CD8-positive, alpha-beta memory T cell (primary cell): ENCODE data around the gene AEBP1. TPM values are rescaled to one million over a fixed set of nuclear protein-coding genes. Genes with fewer than 3 reads are reported as not detected.

ENCODE experiments used
- CTCF ChIA-PET: fragments of 350-600 bp; sonication (Branson Sonifier 250); formaldehyde crosslinking; loops from one replicate; lab custom pipeline; 2021; ENCODE audit warnings: antibody characterized with exemption; lab: Charles Lee
- POLR2A ChIA-PET: fragments of 350-600 bp; sonication (Branson Sonifier 250); formaldehyde crosslinking; loops from one replicate; lab custom pipeline; 2021; ENCODE audit warnings: antibody characterized with exemption; lab: Charles Lee
- DNase-seq, 5 donors: peaks; one replicate each; pipeline versions ENCODE4 v3.0.0 to v3.0.0-alpha.2; 2020 to 2022; ENCODE audit warnings: mixed read lengths in 1 of 5
- H3K27ac ChIP-seq: one replicate; pipeline ENCODE4 v1.7.0; 2013; ENCODE audit warnings: low read depth, mild to moderate bottlenecking, low read length, moderate library complexity
- H3K27me3 ChIP-seq: 2 replicates; pipeline ENCODE4 v1.7.0; 2013; ENCODE audit warnings: low read length, mild to moderate bottlenecking; ENCODE audit not compliant: insufficient read depth, poor library complexity, severe bottlenecking
- H3K36me3 ChIP-seq: 2 replicates; pipeline ENCODE4 v1.7.0; 2013; ENCODE audit warnings: mild to moderate bottlenecking, low read length, moderate library complexity; ENCODE audit not compliant: insufficient read depth
- H3K4me1 ChIP-seq: 2 replicates; pipeline ENCODE4 v1.7.0; 2013; ENCODE audit warnings: mild to moderate bottlenecking, low read length, moderate library complexity; ENCODE audit not compliant: insufficient read depth
- H3K4me3 ChIP-seq: 2 replicates; pipeline ENCODE4 v1.7.0; 2013; ENCODE audit warnings: mild to moderate bottlenecking, low read length
- H3K9me3 ChIP-seq: 2 replicates; pipeline ENCODE4 v1.7.0; 2013; ENCODE audit warnings: mild to moderate bottlenecking, low read length
- H3K27ac Mint-ChIP-seq, 8 donors: one replicate each; pipeline ENCODE4 v1.8.0; 2020 to 2021; ENCODE audit warnings: mixed read lengths in 8 of 8, mild to moderate bottlenecking in 6 of 8, inconsistent platforms in 3 of 8, moderate library complexity in 3 of 8
- H3K27me3 Mint-ChIP-seq, 2 donors: one replicate each; pipeline ENCODE4 v1.8.0; 2020 to 2021; ENCODE audit warnings: mixed read lengths in 2 of 2, mild to moderate bottlenecking in 1 of 2, moderate library complexity in 1 of 2
- H3K36me3 Mint-ChIP-seq, 3 donors: one replicate each; pipeline ENCODE4 v1.8.0; 2020 to 2021; ENCODE audit warnings: mixed read lengths in 3 of 3, inconsistent platforms in 1 of 3, mild to moderate bottlenecking in 1 of 3
- H3K4me1 Mint-ChIP-seq, 3 donors: one replicate each; pipeline ENCODE4 v1.8.0; 2020 to 2021; ENCODE audit warnings: mixed read lengths in 3 of 3, inconsistent platforms in 1 of 3, mild to moderate bottlenecking in 1 of 3
- H3K4me3 Mint-ChIP-seq, 7 donors: one replicate each; pipeline ENCODE4 v1.8.0; 2020 to 2021; ENCODE audit warnings: mixed read lengths in 7 of 7, mild to moderate bottlenecking in 6 of 7, moderate library complexity in 4 of 7, inconsistent platforms in 2 of 7
- H3K9me3 Mint-ChIP-seq, 5 donors: one replicate each; pipeline ENCODE4 v1.8.0; 2020 to 2022; ENCODE audit warnings: mixed read lengths in 5 of 5, mild to moderate bottlenecking in 3 of 5, moderate library complexity in 2 of 5, inconsistent platforms in 1 of 5
- polyA plus RNA-seq: library from polyadenylated mRNA; unstranded; fragments of 300-500 nt; fragmentation: Illumina TruSeq; gene quantifications from one replicate; pipeline ENCODE4 v1.2.3, GENCODE V29; 2021
- total RNA-seq, 2 experiments: library from RNA; stranded (reverse); gene quantifications; one replicate each; pipeline ENCODE4 v1.2.3, GENCODE V29; 2021

The AEBP1 gene
- total and polyA plus RNA-seq, 3 experiments from 2014 or later, result 1.6 to 8.9 (median 8.4) TPM

- Histone ChIP-seq H3K4me1 (peaks cover 11% of the 10 kb centered on the region), H3K27ac (no peak overlapping the region), H3K4me3 (no peak overlapping the region), H3K27me3 (peaks cover 3% of the 10 kb centered on the region), H3K9me3 (no peaks in the 10 kb centered on the region), H3K36me3 (no peaks in the 10 kb centered on the region)
- Mint-ChIP-seq H3K27me3 (peaks cover 22 to 38% of the 10 kb centered on the region in 2 donors), H3K36me3 (no peaks in the 10 kb centered on the region), H3K4me3 (peak overlapping the region; percentile 37 to 76 (median 49)), H3K9me3 (no peaks in the 10 kb centered on the region), H3K27ac (peak overlapping the region in 4 of 8 donors; percentile 39 to 78 (median 61)), H3K4me1 (peaks cover 8 to 17% (median 11%) of the 10 kb centered on the region in 3 donors)
- no peak for DNase-seq
- POLR2A ChIA-PET, result no interaction called here
- CTCF ChIA-PET, result no interaction called here
Measured at GRCh38 chr7:44105832-44106231, 1.7 kb downstream of the AEBP1 start.

GRCh38 chr7:44106311-44107065 lies 2.3 kb downstream of the AEBP1 start:
- Histone ChIP-seq H3K27ac (no peak overlapping the region), H3K36me3 (no peaks in the 10 kb centered on the region), H3K9me3 (no peaks in the 10 kb centered on the region), H3K4me1 (peaks cover 11% of the 10 kb centered on the region), H3K4me3 (no peak overlapping the region), H3K27me3 (peaks cover 3% of the 10 kb centered on the region)
- peak overlapping the region in 2 of 7 donors; percentile 4 to 49 for H3K4me3 Mint-ChIP-seq
- POLR2A ChIA-PET, result interaction anchor here (0.6 kb wide), 1 partner anchor 125 kb away, joined by 3 read pairs; no protein-coding TSS in a partner anchor
- no peak overlapping the region for H3K27ac Mint-ChIP-seq
- H3K27me3 Mint-ChIP-seq, result peaks cover 22 to 38% of the 10 kb centered on the region in 2 donors
- H3K4me1 Mint-ChIP-seq, result peaks cover 8 to 17% (median 11%) of the 10 kb centered on the region in 3 donors
- no peaks in the 10 kb centered on the region for H3K9me3 Mint-ChIP-seq
- H3K36me3 Mint-ChIP-seq, result no peaks in the 10 kb centered on the region
- CTCF ChIA-PET, result no interaction called here
- no peak for DNase-seq

GRCh38 chr7:44107116-44107960 lies 3.2 kb downstream of the AEBP1 start:
- ChIA-PET CTCF (no interaction called here), POLR2A (no interaction called here)
- peaks cover 8 to 17% (median 11%) of the 10 kb centered on the region in 3 donors for H3K4me1 Mint-ChIP-seq
- H3K9me3 Mint-ChIP-seq, result no peaks in the 10 kb centered on the region
- no peak overlapping the region for H3K4me3 Mint-ChIP-seq
- Histone ChIP-seq H3K27me3 (peaks cover 3% of the 10 kb centered on the region), H3K9me3 (no peaks in the 10 kb centered on the region), H3K4me1 (peaks cover 11% of the 10 kb centered on the region), H3K4me3 (no peak overlapping the region), H3K36me3 (no peaks in the 10 kb centered on the region), H3K27ac (no peak overlapping the region)
- H3K27me3 Mint-ChIP-seq, result peaks cover 20 to 35% of the 10 kb centered on the region in 2 donors
- no peaks in the 10 kb centered on the region for H3K36me3 Mint-ChIP-seq
- H3K27ac Mint-ChIP-seq, result no peak overlapping the region
- no peak for DNase-seq

GRCh38 chr7:44107961-44108767 lies 4.0 kb downstream of the AEBP1 start:
- POLR2A ChIA-PET, result no interaction called here
- Histone ChIP-seq H3K36me3 (no peaks in the 10 kb centered on the region), H3K4me1 (peaks cover 11% of the 10 kb centered on the region), H3K9me3 (no peaks in the 10 kb centered on the region), H3K4me3 (no peak overlapping the region), H3K27me3 (peaks cover 3% of the 10 kb centered on the region), H3K27ac (no peak overlapping the region)
- Mint-ChIP-seq H3K4me1 (peaks cover 8 to 17% (median 11%) of the 10 kb centered on the region in 3 donors), H3K27me3 (peaks cover 16 to 26% of the 10 kb centered on the region in 2 donors), H3K9me3 (no peaks in the 10 kb centered on the region), H3K4me3 (no peak overlapping the region), H3K27ac (no peak overlapping the region), H3K36me3 (no peaks in the 10 kb centered on the region)
- no peak for DNase-seq
- CTCF ChIA-PET, result no interaction called here

- H3K27me3 Mint-ChIP-seq, result peaks cover 11 to 22% of the 10 kb centered on the region in 2 donors
- no peak overlapping the region for H3K4me3 Mint-ChIP-seq
- no peak overlapping the region for H3K4me3 ChIP-seq
- CTCF ChIA-PET, result no interaction called here
- peaks cover 0 to 3% (median 2%) of the 10 kb centered on the region in 3 donors for H3K36me3 Mint-ChIP-seq
- peaks cover 1% of the 10 kb centered on the region for H3K36me3 ChIP-seq
- peaks cover 11% of the 10 kb centered on the region for H3K4me1 ChIP-seq
- no peak overlapping the region for H3K27ac Mint-ChIP-seq
- H3K9me3 Mint-ChIP-seq, result no peaks in the 10 kb centered on the region
- no peak for DNase-seq
- H3K4me1 Mint-ChIP-seq, result peaks cover 8 to 14% (median 11%) of the 10 kb centered on the region in 3 donors
- no peak overlapping the region for H3K27ac ChIP-seq
- H3K27me3 ChIP-seq, result no peaks in the 10 kb centered on the region
- POLR2A ChIA-PET, result no interaction called here
- H3K9me3 ChIP-seq, result no peaks in the 10 kb centered on the region
Measured at GRCh38 chr7:44108768-44109750, 4.9 kb downstream of the AEBP1 start.

GRCh38 chr7:44109991-44110390 lies 5.8 kb downstream of the AEBP1 start:
- no peak overlapping the region for H3K4me3 ChIP-seq
- CTCF ChIA-PET, result no interaction called here
- no peak overlapping the region for H3K27ac Mint-ChIP-seq
- H3K4me1 ChIP-seq, result peaks cover 8% of the 10 kb centered on the region
- no peaks in the 10 kb centered on the region for H3K27me3 ChIP-seq
- H3K4me3 Mint-ChIP-seq, result no peak overlapping the region
- H3K4me1 Mint-ChIP-seq, result peaks cover 6 to 11% (median 9%) of the 10 kb centered on the region in 3 donors
- POLR2A ChIA-PET, result no interaction called here
- peaks cover 10 to 20% of the 10 kb centered on the region in 2 donors for H3K27me3 Mint-ChIP-seq
- H3K9me3 Mint-ChIP-seq, result no peaks in the 10 kb centered on the region
- H3K27ac ChIP-seq, result no peak overlapping the region
- no peaks in the 10 kb centered on the region for H3K9me3 ChIP-seq
- DNase-seq, result no peak
- H3K36me3 Mint-ChIP-seq, result peaks cover 0 to 12% (median 2%) of the 10 kb centered on the region in 3 donors
- peaks cover 4% of the 10 kb centered on the region for H3K36me3 ChIP-seq
